ENCODE measurements around the gene MPC1L. TPM values are rescaled to one million over a fixed set of nuclear protein-coding genes. Genes with fewer than 3 reads are reported as not detected.

Gene MPC1L
- total RNA-seq, 1 experiment from 2014 or later: not detected

DNA sequence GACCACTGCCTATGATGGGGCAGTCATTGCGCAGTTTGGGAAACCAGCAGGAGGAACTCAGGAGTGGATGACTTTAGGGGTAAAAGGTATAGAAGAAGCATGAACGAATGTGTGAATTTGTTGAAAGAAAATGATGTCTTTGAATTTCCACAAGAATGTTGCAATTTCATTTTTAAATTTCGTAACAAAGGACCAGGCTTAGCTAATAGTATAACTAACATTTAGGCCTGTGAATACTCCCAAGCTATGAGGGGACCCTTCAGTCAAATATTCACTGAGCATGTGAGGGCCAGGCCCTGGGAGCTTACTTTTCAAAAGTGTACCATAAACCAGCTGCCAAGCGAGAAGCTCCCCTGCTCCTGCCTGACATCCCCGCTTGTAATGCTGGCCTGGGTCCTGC lies 5.3 kb downstream of the MPC1L start:
- no peak for DNase-seq (ENCODE audit: low spot score)

DNA sequence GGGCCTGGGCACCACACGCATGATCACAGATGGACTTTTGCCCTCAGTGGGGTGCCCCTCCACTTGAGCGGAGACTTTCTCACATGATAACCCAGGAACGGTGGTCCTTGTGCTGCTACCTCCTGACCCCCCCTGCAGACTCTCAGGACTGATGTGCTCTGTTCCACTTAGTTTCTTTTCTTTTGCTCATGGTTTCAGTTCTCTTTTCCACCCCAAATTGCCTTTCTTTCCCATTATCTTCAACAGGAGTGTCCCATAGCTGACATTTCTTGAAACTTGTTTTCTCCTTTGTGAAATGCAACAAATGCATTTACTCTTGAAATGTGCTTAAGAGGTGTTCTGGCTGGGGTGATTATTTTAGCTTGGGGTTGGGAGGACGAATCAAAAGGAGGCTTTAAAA lies 9.0 kb downstream of the MPC1L start:
- DNase-seq (ENCODE audit: low spot score): no peak

DNA sequence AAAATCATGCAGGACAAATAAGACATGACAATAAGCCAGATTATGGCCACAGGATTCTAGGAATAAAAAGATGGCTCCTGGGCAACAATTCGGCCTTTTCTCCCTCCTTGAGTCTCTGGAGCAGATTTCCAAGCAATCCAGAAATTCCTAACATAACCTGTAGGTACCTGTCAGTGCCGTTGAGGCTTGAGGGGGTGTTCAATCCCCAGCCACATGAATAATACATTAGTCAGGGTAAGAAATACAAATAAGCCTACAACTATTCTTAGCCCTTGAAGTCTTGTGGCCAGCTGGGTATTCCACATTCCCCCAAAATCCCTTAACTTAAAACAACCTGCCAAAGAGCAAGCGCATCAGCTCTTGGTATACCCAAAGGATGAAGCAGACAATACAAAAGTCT lies 14.5 kb downstream of the MPC1L start:
- no peak for DNase-seq (ENCODE audit: low spot score)

DNA sequence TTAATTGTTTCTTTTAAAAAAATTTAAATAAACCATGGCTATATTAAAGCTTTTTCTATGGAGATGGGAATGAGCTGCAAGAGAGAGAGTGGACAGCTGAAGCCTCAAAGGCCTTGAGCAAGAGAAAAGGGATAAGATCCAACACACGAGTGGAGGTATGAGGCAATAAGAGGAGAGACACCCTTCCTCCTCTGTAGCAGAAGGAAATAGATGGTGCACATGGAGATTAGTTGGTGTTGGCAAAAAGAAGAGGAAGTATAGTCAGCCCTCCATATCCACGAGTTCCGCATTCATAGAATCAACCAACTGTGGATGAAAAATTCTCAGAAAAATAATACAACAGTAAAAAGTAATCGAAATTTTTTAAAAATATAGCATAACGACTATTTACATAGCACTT lies 20.9 kb downstream of the MPC1L start:
- DNase-seq (ENCODE audit: low spot score): no peak

DNA sequence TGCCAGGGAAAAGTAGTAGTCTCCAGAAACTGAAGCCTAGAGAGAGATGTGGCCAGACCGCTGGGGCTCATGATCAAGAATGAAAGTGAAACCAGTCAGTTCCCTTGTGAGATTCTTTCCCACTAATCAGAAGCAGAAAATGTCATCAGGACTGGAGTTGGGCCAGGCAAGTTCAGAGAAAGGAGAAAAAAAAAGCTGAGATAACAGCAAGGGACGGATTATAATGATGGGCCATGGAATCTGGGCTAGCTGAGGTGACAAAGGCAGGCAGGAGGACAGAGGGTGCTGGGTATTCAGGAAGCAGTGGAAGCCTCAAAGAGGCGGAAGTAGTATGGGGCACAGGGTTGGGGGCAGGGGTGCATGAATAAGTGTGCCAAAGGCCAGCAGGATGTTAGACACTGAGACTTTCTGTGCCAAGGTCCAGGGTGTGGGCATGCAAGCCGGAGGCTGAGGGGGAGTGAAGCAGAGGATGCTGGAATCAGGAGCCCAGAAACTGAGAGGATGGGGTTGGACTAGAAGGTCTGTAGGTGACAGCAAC lies 21.7 kb downstream of the MPC1L start:
- DNase-seq (ENCODE audit: low spot score): peak; percentile 84

DNA sequence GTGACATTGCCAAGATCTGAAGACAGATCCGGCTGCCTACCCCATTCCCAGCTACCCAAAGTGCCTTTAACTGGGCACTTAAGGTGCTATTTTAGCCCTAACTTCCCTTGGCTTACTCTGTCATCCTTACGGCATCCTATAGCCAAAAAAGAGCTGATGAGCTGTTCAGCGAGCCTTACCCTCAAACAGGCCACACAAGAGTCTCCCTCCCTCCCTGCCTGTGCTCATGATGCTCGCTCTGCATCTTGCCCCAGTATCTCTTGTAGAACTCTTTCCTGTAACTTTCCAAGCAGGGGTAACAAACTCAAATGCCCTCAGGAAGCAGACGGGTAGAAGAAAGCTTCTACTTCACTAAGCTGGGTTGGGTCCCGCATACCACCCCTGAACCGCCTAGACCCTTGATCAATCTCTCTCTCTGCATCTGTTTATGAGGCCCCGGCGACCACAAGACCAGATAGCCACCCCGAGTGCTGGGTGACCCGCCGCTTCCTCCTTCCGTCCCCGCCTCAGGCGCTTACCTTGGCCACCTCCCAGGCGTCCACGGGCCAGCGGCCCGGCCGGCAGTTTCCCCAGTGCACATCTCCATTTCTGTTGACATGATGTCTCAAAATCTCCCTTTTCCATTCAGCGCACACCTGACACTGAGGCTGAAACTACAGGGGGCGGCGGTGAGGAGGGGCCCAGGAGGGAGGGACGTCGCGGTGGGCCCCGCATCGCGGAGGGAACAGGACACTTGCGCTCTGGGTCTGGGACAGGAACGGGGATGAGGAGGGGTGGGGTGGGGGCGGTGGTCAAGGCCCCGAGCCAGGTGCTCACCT lies 23.5 kb downstream of the MPC1L start:
- no peak for DNase-seq (ENCODE audit: low spot score)

DNA sequence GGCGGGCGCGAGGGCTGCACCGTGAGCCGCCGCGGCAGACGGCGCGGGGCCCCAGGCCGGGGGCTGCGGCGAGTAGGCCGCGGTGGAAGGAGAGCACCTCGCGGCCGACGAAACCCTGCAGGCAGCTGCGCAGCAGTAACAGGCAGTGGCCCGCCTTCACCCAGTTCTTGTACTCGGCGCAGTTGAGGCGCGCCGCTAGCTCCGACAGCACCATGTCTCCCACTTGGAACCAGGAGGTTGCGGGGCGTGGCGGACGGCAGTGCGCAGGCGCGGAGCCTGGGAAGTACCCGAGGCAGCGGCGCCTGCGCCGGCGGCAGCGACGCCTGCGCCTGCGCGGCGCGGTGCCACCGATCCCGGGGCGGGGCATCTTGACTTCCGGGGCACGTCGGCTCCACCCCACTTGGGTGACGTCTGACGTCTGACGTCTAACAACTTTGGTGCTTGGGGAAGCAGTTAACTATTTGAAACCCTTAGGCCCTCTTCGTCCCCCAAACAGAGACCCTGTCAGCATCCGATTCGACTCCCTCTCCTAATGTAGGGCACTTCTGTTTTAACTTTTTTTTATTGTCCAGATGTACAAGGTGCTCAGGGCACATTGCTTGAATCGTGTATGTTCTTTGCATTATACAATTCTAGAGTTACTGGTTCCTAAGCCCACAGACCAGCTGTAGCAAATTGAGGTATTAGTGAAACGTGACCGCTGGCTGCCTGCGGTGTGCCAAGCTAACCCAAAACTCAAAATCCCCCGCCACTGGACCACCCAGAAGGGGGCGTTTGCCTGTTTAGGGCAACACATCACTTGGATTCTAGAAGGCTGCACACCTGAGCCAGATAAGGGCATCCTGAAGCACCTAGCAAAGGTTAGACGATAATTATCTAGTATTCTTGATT lies 24.3 kb downstream of the MPC1L start, which contains the start of gene CXorf38:
Gene CXorf38 (minus strand): TSS at position 255 of the 891 bp plus-strand sequence. CDS start 41 bp downstream, at position 214.
- DNase-seq (ENCODE audit: low spot score): peak; percentile 78

DNA sequence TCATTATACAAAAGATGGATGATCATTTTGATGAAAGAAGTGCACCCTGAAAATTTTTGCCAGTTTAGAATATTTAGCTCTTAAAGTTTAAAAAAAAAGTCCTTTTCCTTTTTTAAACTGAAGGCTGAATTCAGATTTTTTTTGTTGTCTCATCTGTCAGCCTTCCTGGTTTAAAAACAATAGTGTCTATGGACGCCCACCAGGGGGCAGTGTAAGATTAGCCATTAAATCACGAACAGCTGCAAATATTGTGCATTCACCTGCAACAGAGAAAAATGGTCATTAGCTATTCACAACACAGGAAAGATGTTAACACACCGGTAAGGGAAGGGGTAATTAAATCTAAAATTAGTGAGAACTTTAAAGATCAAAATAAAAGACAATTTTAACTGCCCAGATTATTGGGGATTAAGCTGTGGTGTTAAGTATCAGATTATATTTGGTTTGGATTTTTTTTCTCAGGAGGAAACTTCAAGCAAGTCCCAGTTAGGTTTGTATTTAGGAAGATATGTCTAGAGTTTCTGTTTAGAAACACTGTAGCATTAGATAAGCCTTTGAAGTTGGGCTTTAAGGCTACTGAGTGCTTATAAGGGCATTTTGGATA lies 28.5 kb downstream of the MPC1L start:
- DNase-seq (ENCODE audit: low spot score): peak; percentile 39

DNA sequence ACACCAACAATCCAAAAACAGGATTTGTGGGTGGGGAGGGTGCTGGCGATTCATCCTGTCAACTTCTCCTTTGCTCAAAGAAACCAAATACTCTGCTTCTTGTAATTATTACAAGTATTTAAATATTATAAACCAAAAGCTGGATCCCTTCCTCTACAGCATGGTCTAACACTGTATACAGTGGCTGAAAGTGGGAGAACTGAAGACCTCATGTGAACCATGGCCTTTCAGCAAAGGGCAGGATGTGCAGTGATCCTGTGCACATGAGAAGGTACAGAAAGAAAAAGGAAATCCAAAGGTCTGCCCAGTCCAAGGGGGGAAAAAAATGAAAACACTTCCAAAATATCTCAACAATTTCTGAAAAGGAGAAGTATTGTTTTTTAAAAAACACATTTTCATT lies 29.4 kb downstream of the MPC1L start:
- DNase-seq (ENCODE audit: low spot score): no peak

DNA sequence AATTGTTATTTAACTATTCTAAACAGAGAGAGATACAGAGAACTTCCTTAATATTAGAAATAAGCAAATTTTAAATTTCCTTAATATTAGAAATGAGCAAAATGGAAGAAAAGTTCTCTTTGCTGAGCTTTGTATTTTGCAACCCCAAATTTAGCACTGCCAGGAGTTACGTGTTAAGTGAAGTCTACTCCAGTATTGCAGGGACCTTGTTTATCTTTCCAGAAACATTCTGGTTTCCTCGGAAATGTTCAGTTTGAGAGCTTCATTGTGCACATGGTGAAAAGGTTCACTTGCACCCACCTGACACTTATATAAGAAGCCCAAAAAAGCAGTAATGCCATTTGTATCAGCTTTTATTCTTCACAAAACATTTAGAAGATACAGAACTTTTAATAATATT lies 30.3 kb downstream of the MPC1L start:
- no peak for DNase-seq (ENCODE audit: low spot score)

DNA sequence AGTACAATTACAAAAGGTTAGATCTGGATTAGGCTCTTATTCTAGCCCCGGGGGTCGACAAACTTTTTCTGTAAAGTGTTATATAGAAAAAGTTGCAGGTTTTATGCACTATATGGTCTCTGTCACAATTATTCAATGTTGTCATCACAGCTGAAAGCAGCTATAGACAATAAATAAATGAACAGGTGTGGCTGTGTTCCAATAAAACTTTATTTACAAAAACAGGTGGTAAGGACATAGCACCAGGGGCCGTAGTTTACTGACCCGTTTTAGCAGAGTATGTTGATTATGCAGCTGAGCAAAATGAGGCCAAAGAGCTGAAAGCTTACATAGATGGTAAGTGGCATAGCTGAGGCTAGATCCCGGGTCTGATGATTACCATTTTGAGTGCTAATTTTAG lies 37.2 kb downstream of the MPC1L start:
- DNase-seq (ENCODE audit: low spot score): no peak

DNA sequence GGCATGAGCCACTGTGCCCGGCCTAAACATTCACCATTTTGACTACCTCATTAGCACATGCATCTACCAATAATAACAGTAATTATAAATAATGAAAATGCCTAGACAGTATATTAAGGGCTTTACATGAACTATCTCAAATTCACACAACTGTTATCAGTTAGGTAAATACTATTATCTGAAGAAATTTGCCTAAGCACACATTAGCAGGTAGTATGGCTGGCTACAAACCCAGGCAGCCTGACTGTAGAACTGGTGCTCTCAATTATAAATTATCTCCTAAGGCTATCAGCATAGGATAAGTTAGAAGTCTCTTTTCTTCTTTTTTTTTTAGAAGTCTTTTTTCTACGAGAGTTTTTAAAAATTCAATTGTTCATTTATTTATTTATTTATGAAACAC lies 38.3 kb downstream of the MPC1L start:
- no peak for DNase-seq (ENCODE audit: low spot score)

DNA sequence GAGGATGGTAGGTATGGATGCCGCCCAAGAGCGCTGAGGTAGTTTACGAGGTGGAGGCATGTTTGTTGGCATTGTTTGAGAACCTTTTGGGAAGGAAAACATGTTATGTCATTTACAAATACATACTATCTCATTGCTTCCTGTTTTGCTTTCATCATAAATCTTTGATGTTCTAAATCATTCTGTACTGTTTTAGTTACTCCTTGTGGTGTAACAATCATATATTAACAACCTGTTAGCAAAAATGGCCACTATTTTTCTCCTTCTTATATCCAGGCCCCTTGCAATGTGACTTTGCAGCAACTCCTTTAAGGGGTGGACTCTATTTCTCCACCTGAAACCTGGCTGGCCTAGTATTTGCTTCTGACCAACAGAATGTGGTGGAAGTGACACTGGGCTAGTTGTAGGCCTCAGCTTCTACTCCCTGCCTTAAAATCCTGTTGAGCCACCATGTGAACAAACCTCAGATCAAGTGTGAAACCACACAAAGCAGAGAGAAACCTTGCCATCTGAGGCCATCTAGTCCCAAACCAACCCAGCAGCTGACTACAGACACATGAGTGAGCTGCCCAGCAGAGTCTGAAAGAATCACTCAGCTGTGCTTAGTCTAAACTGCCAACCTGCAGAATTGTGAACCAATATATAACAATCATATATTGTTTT lies 40.0 kb downstream of the MPC1L start:
- no peak for DNase-seq (ENCODE audit: low spot score)

DNA sequence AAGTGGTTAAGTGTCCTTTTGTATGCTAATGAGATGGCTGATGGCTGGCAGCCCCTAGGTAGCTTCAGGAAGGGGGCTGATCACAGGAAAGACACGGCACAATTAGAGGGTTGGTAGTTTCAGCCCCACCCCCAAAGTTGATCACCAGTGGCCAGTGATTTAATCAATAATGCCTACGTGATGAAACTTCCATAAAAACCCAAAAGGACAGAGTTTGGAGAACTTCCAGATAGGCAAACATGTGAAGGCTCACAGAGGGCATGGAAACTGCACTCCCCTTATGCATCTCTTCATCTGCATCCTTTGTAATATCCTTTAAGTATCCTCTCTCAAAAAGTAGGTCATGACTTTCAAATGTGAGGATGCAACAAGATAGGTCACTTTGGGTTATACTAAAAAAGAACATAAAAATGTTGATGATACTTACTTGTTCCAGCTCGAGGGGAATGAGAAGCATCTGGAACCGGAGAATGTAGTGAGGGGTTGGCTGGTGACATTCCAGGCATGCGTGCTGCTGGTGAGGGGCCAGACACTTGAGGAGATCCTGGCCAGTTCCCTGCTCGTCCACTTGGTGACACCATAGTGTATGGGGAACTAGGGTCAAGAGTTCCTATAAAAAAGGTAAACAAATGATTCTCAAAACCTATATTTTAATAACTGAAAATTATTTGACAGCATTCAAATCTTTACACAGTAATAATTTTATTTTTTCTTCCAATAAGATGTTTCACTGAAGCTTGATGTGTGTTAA lies 40.8 kb downstream of the MPC1L start:
- DNase-seq (ENCODE audit: low spot score): no peak

DNA sequence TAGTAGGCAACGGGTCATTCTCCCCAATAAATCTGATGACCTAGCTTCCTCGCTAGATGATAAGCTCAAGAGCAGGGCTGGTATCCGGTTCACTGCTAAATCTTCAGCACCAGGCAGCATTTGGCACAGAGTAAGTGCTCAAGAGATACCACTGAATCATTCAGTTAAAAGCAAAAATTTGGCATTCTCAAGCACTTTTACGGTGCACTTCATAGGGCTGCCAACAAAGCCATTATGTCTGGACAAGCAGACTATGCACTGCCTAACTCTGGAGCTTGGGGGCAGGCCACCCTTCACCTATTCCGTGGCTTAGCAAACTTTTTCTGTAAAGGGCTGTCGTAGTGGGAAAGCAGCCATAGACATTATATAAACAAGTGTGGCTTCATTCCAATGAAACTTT lies 47.9 kb downstream of the MPC1L start:
- no peak for DNase-seq (ENCODE audit: low spot score)

Other genes with a start within 250 kb of the MPC1L start
- gene ATP6AP2, start 42.5 kb upstream of the MPC1L start, total RNA-seq (2014; rRNA removed; shearing (Covaris generic)): 109 and 138 TPM in 2 replicates
- 10.7 and 13.8 TPM in 2 replicates for gene CXorf38, start 24.1 kb downstream of the MPC1L start, total RNA-seq (2014; rRNA removed; shearing (Covaris generic))
- 13.5 and 19.0 TPM in 2 replicates for gene MED14, start 112.1 kb downstream of the MPC1L start, total RNA-seq (2014; rRNA removed; shearing (Covaris generic))